Upper lobe of left lung (tissue), 6 donors: Measurements from ENCODE around the gene OCIAD1. TPM values are rescaled to one million over a fixed set of nuclear protein-coding genes. Genes with fewer than 3 reads are reported as not detected.
"Not testable (repeated sequence)": the region's sequence is repeated elsewhere in the genome, so short reads cannot be mapped to it uniquely, and the experiment has no call there.

Experiments
- ATAC-seq, 2 donors: fragments of 200-7000 bp; cut with Tn5 transposase; one replicate each; pipeline ENCODE4 v1.9.1; 2022; ENCODE audit warnings: mild to moderate bottlenecking in 2 of 2, moderate library complexity in 2 of 2; ENCODE audit not compliant: low FRiP score in 2 of 2
- DNase-seq, 2 donors: peaks; one replicate each; pipeline ENCODE4 v3.0.0-alpha.2; 2019 to 2020
- H3K27ac ChIP-seq, 4 donors: fragments of 200-600 bp; sonication (generic); one replicate each; pipeline ENCODE4 v1.5.1; 2016 to 2019
- H3K27me3 ChIP-seq, 4 donors: fragments of 200-600 bp; sonication (generic); one replicate each; pipeline ENCODE4 v1.5.1; 2017 to 2019
- H3K36me3 ChIP-seq, 4 donors: fragments of 200-600 bp; sonication (generic); one replicate each; pipeline ENCODE4 v1.5.1; 2016 to 2019
- H3K4me1 ChIP-seq, 4 donors: fragments of 200-600 bp; sonication (generic); one replicate each; pipeline ENCODE4 v1.5.1; 2018 to 2019
- H3K4me3 ChIP-seq, 4 donors: fragments of 200-600 bp; sonication (generic); one replicate each; pipeline ENCODE4 v1.5.1; 2017 to 2019; ENCODE audit warnings: mild to moderate bottlenecking in 2 of 4, moderate library complexity in 1 of 4
- H3K9me3 ChIP-seq, 4 donors: fragments of 200-600 bp; sonication (generic); one replicate each; pipeline ENCODE4 v1.5.1; 2018 to 2019
- EP300 ChIP-seq, 4 donors: sonication (generic); formaldehyde crosslinking; IDR thresholded peaks; one replicate each; pipeline ENCODE4 v1.5.1; 2017; ENCODE audit warnings: antibody characterized with exemption in 4 of 4, control low read depth in 2 of 4
- POLR2A ChIP-seq, 4 donors: fragments of 450-650 bp; IDR thresholded peaks; one replicate each; pipeline ENCODE4 v1.5.1; 2016 to 2017; ENCODE audit warnings: antibody characterized with exemption in 4 of 4, mild to moderate bottlenecking in 2 of 4
- POLR2AphosphoS5 ChIP-seq, 2 donors: sonication (generic); formaldehyde crosslinking; IDR thresholded peaks; one replicate each; pipeline ENCODE4 v1.5.1; 2017; ENCODE audit warnings: antibody characterized with exemption in 2 of 2
- WGBS, 2 donors: methylation state at CpG; one replicate each; pipeline ENCODE4 v1.1.5; 2017 to 2018; 5-methylcytosine and 5-hydroxymethylcytosine counted together
- total RNA-seq, 6 donors: library from RNA; depleted of rRNA in 4 of 6; stranded (reverse); fragments of >200 nt in 4 of 6; gene quantifications; one replicate each; pipeline versions ENCODE4 v1.1.0 to v1.2.1, GENCODE V29; 2016 to 2021
- TF ChIP-seq, protein P1 (sequence below), 6 experiments: fragments of 450-650 bp in 4 of 6; fragments of 200-600 bp in 2 of 6; sonication (generic) in 2 of 6; IDR thresholded peaks; one replicate each; pipeline ENCODE4 v1.5.1; 2016 to 2019; ENCODE audit warnings: antibody characterized with exemption in 6 of 6
- donor health status: DM: no; HTN: no; CAD: no; lungs with moderate emphysema.
- donor health status: DM: no; HTN: yes; CAD: no; lungs with severe emphysema.

OCIAD1 gene
- total RNA-seq, 6 donors from 2014 or later = 31.5 to 104 (median 82.9) TPM

DNA sequence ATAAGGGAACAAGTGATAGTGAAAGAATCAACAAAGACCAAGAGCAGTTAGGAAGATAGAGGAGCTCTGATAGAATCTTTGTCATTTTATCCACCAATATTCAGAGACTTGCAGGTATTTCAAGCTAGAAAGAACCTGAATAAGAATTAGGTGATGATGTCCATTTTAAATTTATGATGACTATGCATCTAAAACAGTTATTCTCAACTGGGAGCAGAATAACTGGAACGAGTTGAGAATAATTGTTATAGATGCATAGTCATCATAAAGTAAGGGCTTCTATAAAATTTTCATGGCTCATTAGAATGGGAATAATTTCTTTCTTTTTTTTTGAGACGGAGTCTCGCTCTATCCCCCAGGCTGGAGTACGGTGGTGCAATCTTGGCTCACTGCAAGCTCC lies 5.8 kb downstream of the OCIAD1 start:
- H3K4me3 ChIP-seq = no peak overlapping the region
- ATAC-seq = no peak
- H3K27me3 ChIP-seq = no peaks in the 10 kb centered on the region
- peaks cover 8 to 67% (median 33%) of the 10 kb centered on the region in 4 donors for H3K36me3 ChIP-seq
- no peak for DNase-seq
- 95 to 96% methylated on average over 4 of the region's 4 CpGs for WGBS, 2 donors
- TF ChIP-seq POLR2AphosphoS5 (IDR thresholded peaks at IDR 0.05) (no peak), POLR2A (IDR thresholded peaks at IDR 0.05) (no peak), EP300 (IDR thresholded peaks at IDR 0.05) (no peak)
- TF ChIP-seq, protein P1, sequence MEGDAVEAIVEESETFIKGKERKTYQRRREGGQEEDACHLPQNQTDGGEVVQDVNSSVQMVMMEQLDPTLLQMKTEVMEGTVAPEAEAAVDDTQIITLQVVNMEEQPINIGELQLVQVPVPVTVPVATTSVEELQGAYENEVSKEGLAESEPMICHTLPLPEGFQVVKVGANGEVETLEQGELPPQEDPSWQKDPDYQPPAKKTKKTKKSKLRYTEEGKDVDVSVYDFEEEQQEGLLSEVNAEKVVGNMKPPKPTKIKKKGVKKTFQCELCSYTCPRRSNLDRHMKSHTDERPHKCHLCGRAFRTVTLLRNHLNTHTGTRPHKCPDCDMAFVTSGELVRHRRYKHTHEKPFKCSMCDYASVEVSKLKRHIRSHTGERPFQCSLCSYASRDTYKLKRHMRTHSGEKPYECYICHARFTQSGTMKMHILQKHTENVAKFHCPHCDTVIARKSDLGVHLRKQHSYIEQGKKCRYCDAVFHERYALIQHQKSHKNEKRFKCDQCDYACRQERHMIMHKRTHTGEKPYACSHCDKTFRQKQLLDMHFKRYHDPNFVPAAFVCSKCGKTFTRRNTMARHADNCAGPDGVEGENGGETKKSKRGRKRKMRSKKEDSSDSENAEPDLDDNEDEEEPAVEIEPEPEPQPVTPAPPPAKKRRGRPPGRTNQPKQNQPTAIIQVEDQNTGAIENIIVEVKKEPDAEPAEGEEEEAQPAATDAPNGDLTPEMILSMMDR (IDR thresholded peaks at IDR 0.05) = no peak
- H3K9me3 ChIP-seq = no peaks in the 10 kb centered on the region
- no peak overlapping the region for H3K27ac ChIP-seq
- peaks cover 11 to 14% (median 13%) of the 10 kb centered on the region in 4 donors for H3K4me1 ChIP-seq

DNA sequence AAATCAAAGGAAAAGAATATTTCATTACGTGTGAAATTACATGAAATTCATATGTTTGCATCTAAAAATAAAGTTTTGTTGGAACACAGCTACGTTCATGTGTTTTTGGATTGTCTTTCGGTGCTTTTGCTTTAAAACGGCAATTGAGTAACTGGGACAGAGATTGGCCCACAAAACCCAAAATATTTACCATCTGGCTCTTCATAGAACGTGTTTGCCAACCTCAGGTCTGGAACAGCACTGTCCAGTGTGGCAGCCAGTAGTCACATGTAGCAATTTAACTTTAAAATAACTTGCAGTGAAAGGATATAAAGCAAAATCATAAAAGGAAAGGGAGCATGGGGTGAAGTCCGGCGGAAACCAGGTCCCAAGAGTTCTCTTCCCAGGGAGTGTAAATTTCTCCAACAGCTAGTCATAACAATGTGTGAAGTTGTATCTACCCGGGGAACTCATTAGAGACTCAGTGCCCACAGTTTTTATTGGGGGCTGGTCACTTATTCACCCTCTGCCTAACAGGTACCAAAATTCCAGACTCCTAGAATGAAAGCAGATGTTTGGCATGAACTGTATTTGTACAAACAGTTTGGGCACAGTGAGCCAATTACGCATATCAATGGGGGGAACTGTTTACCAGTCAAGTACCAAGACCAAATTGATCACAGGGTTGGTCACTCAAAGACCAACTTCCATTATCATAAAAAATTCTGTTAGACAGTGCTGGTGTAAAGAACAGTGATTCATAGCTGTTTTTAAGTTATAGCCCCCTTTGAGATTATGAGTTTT lies 10.3 kb downstream of the OCIAD1 start:
- Histone ChIP-seq H3K9me3 (no peaks in the 10 kb centered on the region), H3K36me3 (peaks cover 4 to 74% (median 25%) of the 10 kb centered on the region in 4 donors), H3K4me3 (no peak overlapping the region), H3K27ac (no peak overlapping the region), H3K27me3 (no peaks in the 10 kb centered on the region), H3K4me1 (no peaks in the 10 kb centered on the region)
- ATAC-seq (no peak), DNase-seq (no peak)
- WGBS, 2 donors = 90 to 91% methylated on average over 9 of the region's 9 CpGs
- TF ChIP-seq EP300 (IDR thresholded peaks at IDR 0.05) = no peak
- TF ChIP-seq POLR2A (IDR thresholded peaks at IDR 0.05) = no peak
- TF ChIP-seq, protein P1 (IDR thresholded peaks at IDR 0.05) = no peak
- TF ChIP-seq POLR2AphosphoS5 (IDR thresholded peaks at IDR 0.05) = no peak

DNA sequence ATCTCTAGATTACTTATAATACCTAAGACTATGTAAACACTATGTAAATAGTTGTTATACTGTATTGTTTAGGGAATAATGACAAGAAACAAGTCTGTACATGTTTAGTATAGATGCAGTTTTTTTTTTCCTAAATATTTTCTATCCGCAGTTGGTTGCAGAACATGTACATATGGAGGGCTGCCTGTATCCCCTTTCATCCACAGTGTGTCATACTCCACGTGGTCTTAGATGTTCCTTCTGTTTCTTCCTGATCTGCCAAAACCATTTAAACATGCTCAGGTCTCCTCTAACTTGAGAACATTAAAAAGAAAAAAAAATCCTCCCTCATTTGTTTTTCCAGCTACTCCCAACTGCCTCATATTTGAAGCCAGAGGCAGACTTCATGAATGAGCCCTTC lies 14.0 kb downstream of the OCIAD1 start:
- Histone ChIP-seq H3K27me3 (no peaks in the 10 kb centered on the region), H3K36me3 (peaks cover 4 to 69% (median 13%) of the 10 kb centered on the region in 4 donors), H3K4me3 (no peak overlapping the region), H3K9me3 (no peaks in the 10 kb centered on the region), H3K27ac (no peak overlapping the region), H3K4me1 (no peaks in the 10 kb centered on the region)
- no peak for DNase-seq
- ATAC-seq = no peak
- TF ChIP-seq EP300 (IDR thresholded peaks at IDR 0.05) = no peak
- TF ChIP-seq POLR2AphosphoS5 (IDR thresholded peaks at IDR 0.05) = no peak
- TF ChIP-seq POLR2A (IDR thresholded peaks at IDR 0.05) = no peak
- TF ChIP-seq, protein P1 (IDR thresholded peaks at IDR 0.05) = no peak
- WGBS, 2 donors = 87 to 90% methylated on average over 2 of the region's 2 CpGs

DNA sequence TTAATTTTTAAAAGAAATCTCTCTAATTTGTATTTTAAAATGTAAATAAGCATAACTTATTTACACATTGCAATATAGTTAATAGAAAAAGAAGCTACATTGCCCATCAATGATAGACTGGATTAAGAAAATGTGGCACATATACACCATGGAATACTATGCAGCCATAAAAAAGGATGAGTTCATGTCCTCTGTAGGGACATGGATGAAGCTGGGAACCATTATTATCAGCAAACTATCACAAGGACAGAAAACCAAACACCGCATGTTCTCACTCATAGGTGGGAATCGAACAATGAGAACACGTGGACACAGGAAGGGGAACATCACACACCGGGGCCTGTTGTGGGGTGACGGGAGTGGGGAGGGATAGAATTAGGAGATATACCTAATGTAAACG lies 17.9 kb downstream of the OCIAD1 start:
- ATAC-seq = not testable (repeated sequence)

DNA sequence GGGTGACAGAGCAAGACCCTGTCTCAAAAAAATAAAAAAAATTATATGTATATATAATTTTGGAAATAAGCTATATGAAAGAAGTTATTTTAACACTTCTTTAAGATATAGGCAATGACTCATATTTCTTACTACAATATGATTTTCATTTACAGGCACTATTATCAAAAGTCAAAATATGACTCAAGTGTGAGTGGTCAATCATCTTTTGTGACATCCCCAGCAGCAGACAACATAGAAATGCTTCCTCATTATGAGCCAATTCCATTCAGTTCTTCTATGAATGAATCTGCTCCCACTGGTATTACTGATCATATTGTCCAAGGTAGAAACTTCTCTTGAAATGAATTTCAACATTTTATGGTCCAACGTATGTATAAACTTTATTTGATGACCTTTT lies 20.8 kb downstream of the OCIAD1 start:
- WGBS, 2 donors = 83 to 85% methylated on average over 1 of the region's 1 CpG
- H3K9me3 ChIP-seq = no peaks in the 10 kb centered on the region
- H3K27ac ChIP-seq = no peak overlapping the region
- peaks cover 4 to 72% (median 10%) of the 10 kb centered on the region in 4 donors for H3K36me3 ChIP-seq
- H3K4me1 ChIP-seq = no peaks in the 10 kb centered on the region
- DNase-seq = no peak
- no peak overlapping the region for H3K4me3 ChIP-seq
- ATAC-seq = no peak
- TF ChIP-seq EP300 (IDR thresholded peaks at IDR 0.05) (no peak), POLR2A (IDR thresholded peaks at IDR 0.05) (no peak), POLR2AphosphoS5 (IDR thresholded peaks at IDR 0.05) (no peak)
- TF ChIP-seq, protein P1 (IDR thresholded peaks at IDR 0.05) = no peak
- no peaks in the 10 kb centered on the region for H3K27me3 ChIP-seq

More for the DNA sequence above, 17.9 kb downstream of the OCIAD1 start:
- H3K4me3 ChIP-seq, H3K4me1 ChIP-seq, H3K9me3 ChIP-seq, H3K27ac ChIP-seq, H3K27me3 ChIP-seq, DNase-seq: not testable (repeated sequence)
- H3K36me3 ChIP-seq = peaks cover 4 to 73% (median 13%) of the 10 kb centered on the region in 4 donors
- 98 to 100% methylated on average over 6 of the region's 6 CpGs for whole genome bisulfite sequencing, 2 donors
